ENCODE data around the gene ABCG4. TPM values are rescaled to one million over a fixed set of nuclear protein-coding genes. Genes with fewer than 3 reads are reported as not detected.
A peak's percentile ranks its signal among the peaks of the same experiment; 100 is the strongest.

ABCG4 gene
- total and polyA plus RNA-seq, 9 of the 15 experiments (the other 6 are each of a cell fraction or from before 2014, with no cell fraction given): 0.03 to 0.11 (median 0.07) TPM; not detected in 4

- ChIA-PET POLR2A (interaction anchor here (0.7 to 1.5 kb wide), 4 partner anchors 20 to 39 kb away, joined by 4 to 5 read pairs (median 4); partner anchors contain the start of genes ABCG4 and C2CD2L), CTCF (ENCODE audit: low intra/inter-chr PET ratio) (no interaction called here)
- Histone ChIP-seq H3K4me1 (replicated peaks in 1 of 2; ENCODE audit: control insufficient read depth in 2 of 2, insufficient read depth in 2 of 2, low read length in 2 of 2) (peaks cover 4 to 5% of the 10 kb centered on the region in 2 experiments; a peak in 4 of 5 replicates), H3K79me2 (ENCODE audit: control insufficient read depth, insufficient read depth, low read length) (peaks cover 15% of the 10 kb centered on the region), H2AFZ (ENCODE audit: low read depth, low read length) (no peak overlapping the region), H3K4me2 (ENCODE audit: insufficient read depth, low read length) (no peak overlapping the region), H3K27ac (ENCODE audit: extremely low read depth, low read depth, low read length) (no peak overlapping the region), H3K36me3 (ENCODE audit: control insufficient read depth, insufficient read depth, low read length) (peaks cover 34% of the 10 kb centered on the region; the same call in 1 of the 3 replicates), H3K9me3 (replicated peaks; ENCODE audit: control insufficient read depth, insufficient read depth, low read depth, low read length) (no peaks in the 10 kb centered on the region), H3K9ac (ENCODE audit: insufficient read depth in 1 of 2, low read depth in 2 of 2, low read length in 2 of 2) (peak overlapping the region in 1 of 2 experiments; percentile 74; a peak in 1 of 4 replicates), H3K27me3 (ENCODE audit: control insufficient read depth in 2 of 2, insufficient read depth in 2 of 2, low read length in 2 of 2) (no peaks in the 10 kb centered on the region), H3K4me3 (no peak overlapping the region), H4K20me1 (replicated peaks; ENCODE audit: control insufficient read depth, insufficient read depth, low read length) (no peaks in the 10 kb centered on the region), H3K9me1 (ENCODE audit: control insufficient read depth, insufficient read depth, low read length) (no peaks in the 10 kb centered on the region)
- WGBS (ENCODE audit: insufficient coverage, low coverage, missing lambda C conversion rate): 65% methylated on average over 5 of the region's 5 CpGs
- in situ Hi-C loops (cut with MboI) (no loop called here), intact Hi-C loops (cut with micrococcal nuclease) (no loop called here)
- ATAC-seq (no peak; the same call in 2 of the 3 replicates), FAIRE-seq (no peak), DNase-seq (ENCODE audit: extremely low read depth in 1 of 4, low spot score in 3 of 4) (no peak)
- no TSS peak for BruUV-seq (replicated peaks)
- no peak for TF ChIP-seq AFF1 (IDR thresholded peaks at IDR 0.05; ENCODE audit: low read depth in 1 of 2, partially characterized antibody in 2 of 2)
- TF ChIP-seq UBTF (IDR thresholded peaks at IDR 0.05; ENCODE audit: borderline replicate concordance in 1 of 2, low read depth in 2 of 2, low read length in 2 of 2): no peak
- no peak for TF ChIP-seq ZNF263 (CRISPR knock-in tag; IDR thresholded peaks at IDR 0.05; ENCODE audit: borderline replicate concordance)
- TF ChIP-seq SAFB (IDR thresholded peaks at IDR 0.05; ENCODE audit: borderline replicate concordance, low read depth, low read length): no peak
- TF ChIP-seq TGIF2 (CRISPR knock-in tag; IDR thresholded peaks at IDR 0.05): no peak
- no peak for TF ChIP-seq ZNF311 (CRISPR knock-in tag; IDR thresholded peaks at IDR 0.05)
- TF ChIP-seq ZBTB8A (IDR thresholded peaks at IDR 0.05; ENCODE audit: partially characterized antibody): no peak
- no peak for TF ChIP-seq FOXO4 (CRISPR knock-in tag; IDR thresholded peaks at IDR 0.05)
- no peak for TF ChIP-seq ZNF431 (CRISPR knock-in tag; IDR thresholded peaks at IDR 0.05)
- TF ChIP-seq RAD21 (CRISPR knock-in tag; conservative IDR thresholded peaks at IDR 0.05 in 1 of 2, IDR thresholded peaks at IDR 0.05 in 1 of 2): no peak
- TF ChIP-seq SMARCB1 (IDR thresholded peaks at IDR 0.05; ENCODE audit: insufficient read length, low read depth): no peak
- no peak for TF ChIP-seq CC2D1A (IDR thresholded peaks at IDR 0.05)
- no peak for TF ChIP-seq THRAP3 (IDR thresholded peaks at IDR 0.05; ENCODE audit: borderline replicate concordance)
Observed at GRCh38 chr11:119126675-119127268, 22.1 kb upstream of the ABCG4 start.
